ENCODE results near the gene SLC35E3. TPM values are rescaled to one million over a fixed set of nuclear protein-coding genes. Genes with fewer than 3 reads are reported as not detected.

Gene SLC35E3
- total RNA-seq, 1 experiment from 2014 or later: 10.8 TPM

DNA sequence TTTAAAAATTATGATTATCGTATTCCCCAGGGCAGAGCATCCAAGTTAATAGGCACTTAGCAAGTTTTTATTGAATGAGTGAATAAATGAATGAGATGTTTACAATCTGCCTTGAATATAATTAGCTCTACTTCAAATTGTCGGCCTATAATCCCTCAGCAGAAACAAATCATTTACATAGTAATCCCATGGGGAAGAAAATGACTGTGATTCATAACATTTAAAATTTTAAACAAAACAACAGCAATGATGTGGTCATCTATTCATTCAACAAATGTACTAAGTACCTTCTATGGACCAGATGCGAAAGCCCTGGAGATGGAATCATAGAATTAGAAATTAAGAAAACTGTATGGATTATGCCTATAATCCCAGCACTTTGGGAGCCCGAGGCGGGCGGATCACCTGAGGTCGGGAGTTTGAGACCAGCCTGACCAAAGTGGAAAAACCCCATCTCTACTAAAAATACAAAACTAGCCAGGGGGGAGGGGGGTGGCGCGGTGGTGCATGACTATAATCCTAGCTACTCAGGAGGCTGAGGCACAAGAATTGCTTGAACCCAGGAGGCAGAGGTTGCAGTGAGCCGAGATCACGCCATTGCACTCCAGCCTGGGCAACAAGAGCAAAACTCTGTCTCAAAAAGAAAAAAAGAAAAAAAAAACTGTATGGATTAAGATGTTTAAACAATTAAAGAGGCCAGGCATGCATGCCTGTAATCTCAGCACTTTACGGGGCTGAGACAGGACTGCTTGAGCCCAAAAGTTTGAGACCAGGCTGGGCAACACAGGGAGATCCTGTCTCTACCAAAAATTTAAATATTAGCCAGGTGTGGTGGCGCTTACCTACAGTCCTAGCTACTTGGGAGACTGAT, 44.3 kb downstream of the SLC35E3 start:
- Mint-ChIP-seq H3K27ac (ENCODE audit: unreplicated experiment) (no peak overlapping the region), H3K9me3 (ENCODE audit: low read depth, unreplicated experiment) (no peaks in the 10 kb centered on the region), H3K36me3 (ENCODE audit: insufficient read depth, unreplicated experiment) (no peaks in the 10 kb centered on the region), H3K27me3 (ENCODE audit: unreplicated experiment) (no peaks in the 10 kb centered on the region), H3K4me1 (ENCODE audit: low read depth, unreplicated experiment) (peaks cover 20% of the 10 kb centered on the region), H3K4me3 (ENCODE audit: low read depth, unreplicated experiment) (no peak overlapping the region)
- no peak for DNase-seq
- TF ChIP-seq, protein P1, sequence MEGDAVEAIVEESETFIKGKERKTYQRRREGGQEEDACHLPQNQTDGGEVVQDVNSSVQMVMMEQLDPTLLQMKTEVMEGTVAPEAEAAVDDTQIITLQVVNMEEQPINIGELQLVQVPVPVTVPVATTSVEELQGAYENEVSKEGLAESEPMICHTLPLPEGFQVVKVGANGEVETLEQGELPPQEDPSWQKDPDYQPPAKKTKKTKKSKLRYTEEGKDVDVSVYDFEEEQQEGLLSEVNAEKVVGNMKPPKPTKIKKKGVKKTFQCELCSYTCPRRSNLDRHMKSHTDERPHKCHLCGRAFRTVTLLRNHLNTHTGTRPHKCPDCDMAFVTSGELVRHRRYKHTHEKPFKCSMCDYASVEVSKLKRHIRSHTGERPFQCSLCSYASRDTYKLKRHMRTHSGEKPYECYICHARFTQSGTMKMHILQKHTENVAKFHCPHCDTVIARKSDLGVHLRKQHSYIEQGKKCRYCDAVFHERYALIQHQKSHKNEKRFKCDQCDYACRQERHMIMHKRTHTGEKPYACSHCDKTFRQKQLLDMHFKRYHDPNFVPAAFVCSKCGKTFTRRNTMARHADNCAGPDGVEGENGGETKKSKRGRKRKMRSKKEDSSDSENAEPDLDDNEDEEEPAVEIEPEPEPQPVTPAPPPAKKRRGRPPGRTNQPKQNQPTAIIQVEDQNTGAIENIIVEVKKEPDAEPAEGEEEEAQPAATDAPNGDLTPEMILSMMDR (IDR thresholded peaks at IDR 0.05; ENCODE audit: unreplicated experiment): no peak
- no TSS peak for BruUV-seq (replicated peaks)
- intact Hi-C loops (cut with micrococcal nuclease; ENCODE audit: unreplicated experiment): no loop called here
- CTCF ChIA-PET: no interaction called here

DNA sequence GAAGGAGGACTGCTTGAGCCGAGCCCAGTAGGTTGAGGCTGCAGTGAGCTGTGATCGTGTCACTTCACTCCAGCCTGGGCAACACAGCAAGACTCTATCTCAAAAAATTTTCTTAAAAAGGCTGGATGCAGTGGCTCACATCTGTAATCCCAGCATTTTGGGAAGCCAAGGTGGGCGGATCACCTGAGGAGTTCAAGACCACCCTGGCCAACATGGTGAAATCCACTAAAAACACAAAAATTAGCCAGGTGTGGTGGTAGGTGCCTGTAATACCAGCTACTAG, 44.9 kb downstream of the SLC35E3 start:
- no TSS peak for BruUV-seq (replicated peaks)
- Mint-ChIP-seq H3K9me3 (ENCODE audit: low read depth, unreplicated experiment) (no peaks in the 10 kb centered on the region), H3K4me3 (ENCODE audit: low read depth, unreplicated experiment) (no peak overlapping the region), H3K4me1 (ENCODE audit: low read depth, unreplicated experiment) (peaks cover 15% of the 10 kb centered on the region), H3K27me3 (ENCODE audit: unreplicated experiment) (no peaks in the 10 kb centered on the region), H3K36me3 (ENCODE audit: insufficient read depth, unreplicated experiment) (no peaks in the 10 kb centered on the region), H3K27ac (ENCODE audit: unreplicated experiment) (no peak overlapping the region)
- no peak for DNase-seq
- CTCF ChIA-PET: no interaction called here
- intact Hi-C loops (cut with micrococcal nuclease; ENCODE audit: unreplicated experiment): no loop called here
- TF ChIP-seq, protein P1 (IDR thresholded peaks at IDR 0.05; ENCODE audit: unreplicated experiment): no peak

DNA sequence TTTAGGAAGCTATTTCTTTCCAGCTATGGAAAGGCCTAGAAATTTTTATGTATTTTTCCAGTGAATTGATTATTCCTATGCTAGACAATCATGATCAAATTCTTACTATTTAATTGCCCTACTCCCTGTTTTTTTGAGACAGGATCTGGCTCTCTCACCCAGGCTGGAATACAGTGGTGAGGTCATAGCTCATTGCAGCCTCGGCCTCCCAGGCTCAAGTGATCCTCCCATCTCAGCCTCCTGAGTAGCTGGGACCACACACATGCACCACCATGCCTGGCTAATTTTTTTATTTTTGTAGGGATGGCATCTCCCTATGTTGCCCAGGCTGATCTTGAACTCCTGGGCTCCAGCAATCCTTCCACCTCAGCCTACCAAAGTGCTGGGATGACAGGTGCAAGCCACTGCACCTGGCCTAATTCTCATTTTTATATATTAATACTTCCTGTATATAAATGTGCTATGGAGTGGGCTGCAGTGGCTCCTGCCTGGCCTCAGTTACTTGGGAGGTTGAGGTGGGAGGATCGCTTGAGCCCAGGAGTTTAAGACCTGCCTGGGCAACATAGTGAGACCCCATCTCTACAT, 46.0 kb downstream of the SLC35E3 start:
- no peaks in the 10 kb centered on the region for H3K27me3 Mint-ChIP-seq (ENCODE audit: unreplicated experiment)
- BruUV-seq (replicated peaks): no TSS peak
- H3K4me1 Mint-ChIP-seq (ENCODE audit: low read depth, unreplicated experiment): peaks cover 14% of the 10 kb centered on the region
- intact Hi-C loops (cut with micrococcal nuclease; ENCODE audit: unreplicated experiment): no loop called here
- no peaks in the 10 kb centered on the region for H3K36me3 Mint-ChIP-seq (ENCODE audit: insufficient read depth, unreplicated experiment)
- no peak overlapping the region for H3K27ac Mint-ChIP-seq (ENCODE audit: unreplicated experiment)
- DNase-seq: no peak
- TF ChIP-seq, protein P1 (IDR thresholded peaks at IDR 0.05; ENCODE audit: unreplicated experiment): no peak
- no peaks in the 10 kb centered on the region for H3K9me3 Mint-ChIP-seq (ENCODE audit: low read depth, unreplicated experiment)
- no peak overlapping the region for H3K4me3 Mint-ChIP-seq (ENCODE audit: low read depth, unreplicated experiment)
- CTCF ChIA-PET: interaction anchor here (1.6 kb wide), 1 partner anchor 16 kb away, joined by 6 read pairs; the partner anchor contains the start of gene MDM2

DNA sequence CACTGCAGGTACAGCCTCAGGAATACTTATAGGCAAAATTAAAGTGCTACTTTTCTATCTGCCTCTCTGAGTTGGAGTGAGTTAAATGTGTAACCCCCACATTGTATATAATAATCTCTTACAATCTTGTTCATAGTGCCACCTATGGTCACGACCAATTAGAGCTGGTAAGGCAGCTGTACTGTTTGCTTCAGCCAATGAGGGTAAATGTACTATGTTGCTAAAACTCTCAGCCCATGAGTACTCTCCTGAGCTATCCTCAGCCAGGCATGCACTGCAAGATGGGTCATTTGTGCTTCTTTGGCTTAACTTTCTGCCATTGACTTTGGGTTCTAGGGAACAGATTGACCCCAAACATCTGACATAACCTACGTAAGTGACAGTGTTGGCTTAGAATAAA, 47.0 kb downstream of the SLC35E3 start:
- Mint-ChIP-seq H3K27me3 (ENCODE audit: unreplicated experiment) (no peaks in the 10 kb centered on the region), H3K4me1 (ENCODE audit: low read depth, unreplicated experiment) (peaks cover 5% of the 10 kb centered on the region), H3K36me3 (ENCODE audit: insufficient read depth, unreplicated experiment) (no peaks in the 10 kb centered on the region), H3K27ac (ENCODE audit: unreplicated experiment) (no peak overlapping the region), H3K4me3 (ENCODE audit: low read depth, unreplicated experiment) (no peak overlapping the region), H3K9me3 (ENCODE audit: low read depth, unreplicated experiment) (no peaks in the 10 kb centered on the region)
- CTCF ChIA-PET: interaction anchor here (0.6 to 1.6 kb wide), 2 partner anchors 15 to 117 kb away, joined by 3 to 6 read pairs; partner anchors contain the start of gene MDM2
- TF ChIP-seq, protein P1 (IDR thresholded peaks at IDR 0.05; ENCODE audit: unreplicated experiment): no peak
- intact Hi-C loops (cut with micrococcal nuclease; ENCODE audit: unreplicated experiment): no loop called here
- DNase-seq: peak; percentile 46
- BruUV-seq (replicated peaks): no TSS peak
